Gastrocnemius medialis (tissue), 4 donors: ENCODE measurements around the gene PRPF40B. TPM values are rescaled to one million over a fixed set of nuclear protein-coding genes. Genes with fewer than 3 reads are reported as not detected.
A peak's percentile ranks its signal among the peaks of the same experiment; 100 is the strongest.

Experiments
- ATAC-seq, 2 donors: fragments of 150-250 bp; one replicate each; pipeline ENCODE4 v1.9.1; 2016
- DNase-seq, 2 donors: peaks; one replicate each; pipeline ENCODE4 v3.0.0-alpha.2; 2019
- H3K27ac ChIP-seq, 4 donors: fragments of 200-600 bp; sonication (generic); 1 replicate in 1 of 4; 2 replicates in 3 of 4; pipeline ENCODE4 v1.5.1; 2016 to 2018; ENCODE audit warnings: mild to moderate bottlenecking in 2 of 4, moderate library complexity in 1 of 4
- H3K27me3 ChIP-seq, 3 donors: fragments of 200-600 bp; sonication (generic) in 2 of 3; 1 replicate in 1 of 3; 2 replicates in 2 of 3; pipeline versions ENCODE4 v1.5.1 to v1.6.0; 2016 to 2019; ENCODE audit warnings: mild to moderate bottlenecking in 1 of 3, moderate library complexity in 1 of 3
- H3K36me3 ChIP-seq, 2 donors: fragments of 200-600 bp; sonication (generic) in 1 of 2; one replicate each; pipeline ENCODE4 v1.5.1; 2017 to 2018
- H3K4me1 ChIP-seq, 2 donors: fragments of 200-600 bp; sonication (generic) in 1 of 2; one replicate each; pipeline ENCODE4 v1.5.1; 2016 to 2017; ENCODE audit warnings: mild to moderate bottlenecking in 2 of 2
- H3K4me3 ChIP-seq, 4 donors: fragments of 200-600 bp; sonication (generic) in 3 of 4; 1 replicate in 1 of 4; 2 replicates in 3 of 4; pipeline ENCODE4 v1.5.1; 2016 to 2019; ENCODE audit warnings: mild to moderate bottlenecking in 2 of 4
- H3K9me3 ChIP-seq, 3 donors: fragments of 200-600 bp; sonication (generic) in 2 of 3; 1 replicate in 1 of 3; 2 replicates in 2 of 3; pipeline ENCODE4 v1.5.1; 2016 to 2019
- CTCF ChIP-seq, 5 experiments: fragments of 450-650 bp in 3 of 5; fragments of 200-600 bp in 2 of 5; sonication (generic) in 2 of 5; IDR thresholded peaks in 4 of 5; conservative IDR thresholded peaks in 1 of 5; 1 replicate in 4 of 5; 2 replicates in 1 of 5; pipeline ENCODE4 v1.5.1; 2016 to 2019; ENCODE audit warnings: antibody characterized with exemption in 5 of 5, mild to moderate bottlenecking in 3 of 5, moderate library complexity in 3 of 5
- POLR2A ChIP-seq, 2 donors: fragments of 450-650 bp; IDR thresholded peaks; one replicate each; pipeline ENCODE4 v1.6.1; 2017; ENCODE audit warnings: antibody characterized with exemption in 2 of 2, mild to moderate bottlenecking in 2 of 2, moderate library complexity in 2 of 2
- in situ Hi-C, 4 donors: fragments of 200-750 bp; cut with MboI; loops; one replicate each; pipeline versions ENCODE4 v1.15.0 to v1.8.0; 2017; ENCODE audit warnings: low sequenced_read_pairs in 4 of 4
- intact Hi-C: fragments of 100-400 bp; cut with DNase I; formaldehyde crosslinking; loops from one replicate; pipeline ENCODE4 v1.15.1; 2023; ENCODE audit warnings: low total_unique reads
- total RNA-seq, 4 donors: library from RNA; depleted of rRNA; stranded (reverse); fragments of >200 nt; gene quantifications; one replicate each; pipeline versions ENCODE4 v1.1.0 to v1.2.3, GENCODE V29; 2016

The PRPF40B gene
- total RNA-seq, 4 donors from 2014 or later, result 17.6 to 21.3 (median 20.2) TPM

GRCh38 chr12:49646331-49646830 is 23.0 kb downstream of the PRPF40B start:
- DNase-seq (no peak), ATAC-seq (no peak)
- in situ Hi-C loops, result no loop called here
- no peak for TF ChIP-seq CTCF (IDR thresholded peaks at IDR 0.05 in 4 of 5, conservative IDR thresholded peaks at IDR 0.05 in 1 of 5)
- no peak for TF ChIP-seq POLR2A (IDR thresholded peaks at IDR 0.05)
- Histone ChIP-seq H3K4me3 (no peak overlapping the region), H3K9me3 (no peaks in the 10 kb centered on the region), H3K27ac (peak overlapping the region in 3 of 4 donors; percentile 52 to 68 (median 54)), H3K4me1 (peaks cover 14 to 29% of the 10 kb centered on the region in 2 donors), H3K36me3 (peaks cover 0 to 57% of the 10 kb centered on the region in 2 donors), H3K27me3 (no peaks in the 10 kb centered on the region)
- intact Hi-C loops, result no loop called here

- intact Hi-C loops (no loop called here), in situ Hi-C loops (no loop called here)
- no peak for DNase-seq
- Histone ChIP-seq H3K27ac (peak overlapping the region; percentile 29 to 68 (median 53)), H3K27me3 (no peaks in the 10 kb centered on the region), H3K4me1 (peaks cover 14 to 29% of the 10 kb centered on the region in 2 donors), H3K4me3 (no peak overlapping the region), H3K36me3 (peaks cover 0 to 55% of the 10 kb centered on the region in 2 donors), H3K9me3 (no peaks in the 10 kb centered on the region)
- no peak for TF ChIP-seq CTCF (IDR thresholded peaks at IDR 0.05 in 4 of 5, conservative IDR thresholded peaks at IDR 0.05 in 1 of 5)
- TF ChIP-seq POLR2A (IDR thresholded peaks at IDR 0.05), result no peak
- ATAC-seq, result no peak
These were observed 23.7 kb downstream of the PRPF40B start for GRCh38 chr12:49646871-49647654.

GRCh38 chr12:49647827-49648711 is 24.7 kb downstream of the PRPF40B start:
- DNase-seq, result no peak
- H3K27ac ChIP-seq, result peak overlapping the region; percentile 48 to 68 (median 53)
- peaks cover 14 to 29% of the 10 kb centered on the region in 2 donors for H3K4me1 ChIP-seq
- TF ChIP-seq CTCF (IDR thresholded peaks at IDR 0.05 in 4 of 5, conservative IDR thresholded peaks at IDR 0.05 in 1 of 5) (no peak), POLR2A (IDR thresholded peaks at IDR 0.05) (no peak)
- H3K27me3 ChIP-seq, result no peaks in the 10 kb centered on the region
- peaks cover 0 to 45% of the 10 kb centered on the region in 2 donors for H3K36me3 ChIP-seq
- intact Hi-C loops, result no loop called here
- H3K9me3 ChIP-seq, result no peaks in the 10 kb centered on the region
- in situ Hi-C loops, result no loop called here
- no peak overlapping the region for H3K4me3 ChIP-seq
- no peak for ATAC-seq

GRCh38 chr12:49648712-49649003 is 25.3 kb downstream of the PRPF40B start:
- H3K4me1 ChIP-seq, result peaks cover 14 to 29% of the 10 kb centered on the region in 2 donors
- peak overlapping the region; percentile 43 to 68 (median 51) for H3K27ac ChIP-seq
- no peaks in the 10 kb centered on the region for H3K9me3 ChIP-seq
- H3K36me3 ChIP-seq, result peaks cover 0 to 39% of the 10 kb centered on the region in 2 donors
- no peak overlapping the region for H3K4me3 ChIP-seq
- intact Hi-C loops (no loop called here), in situ Hi-C loops (no loop called here)
- DNase-seq, result no peak
- no peaks in the 10 kb centered on the region for H3K27me3 ChIP-seq
- TF ChIP-seq CTCF (IDR thresholded peaks at IDR 0.05 in 4 of 5, conservative IDR thresholded peaks at IDR 0.05 in 1 of 5) (no peak), POLR2A (IDR thresholded peaks at IDR 0.05) (no peak)
- no peak for ATAC-seq
